Endothelial cell of umbilical vein (primary cell): Measurements from ENCODE around the gene RAMP2. TPM values are rescaled to one million over a fixed set of nuclear protein-coding genes. Genes with fewer than 3 reads are reported as not detected.

Source experiments
- BruUV-seq: library from RNA; stranded (reverse); fragments of 400-500 nt; replicated peaks from 2 replicates; lab custom pipeline; 2021; lab: Mats Ljungman, UMichigan
- CTCF ChIA-PET: fragments of 300-600, 350-600 bp; sonication (Branson Sonifier 250); formaldehyde crosslinking; loops from one replicate; lab custom pipeline; 2021; ENCODE audit warnings: antibody characterized with exemption, inconsistent platforms; lab: Charles Lee
- POLR2A ChIA-PET: fragments of 300-600, 350-600 bp; sonication (Branson Sonifier 250); formaldehyde crosslinking; loops from one replicate; lab custom pipeline; 2021; ENCODE audit warnings: antibody characterized with exemption, inconsistent platforms; lab: Charles Lee
- DNase-seq: peaks from one replicate; pipeline ENCODE4 v3.0.0-alpha.2; 2011; ENCODE audit warnings: low read depth, low spot score
- FAIRE-seq: peaks from 2 replicates; lab custom pipeline; 2011; peaks lifted over from hg19 to GRCh38; lab: Jason Lieb, UNC
- H2AFZ ChIP-seq: 2 replicates; pipeline ENCODE4 v1.6.0; 2012; ENCODE audit warnings: low read depth, low read length, control low read depth, inconsistent platforms
- H3K27ac ChIP-seq: 2 replicates; pipeline ENCODE4 v1.5.1; 2011; ENCODE audit warnings: low read depth, mild to moderate bottlenecking, control low read depth, low read length, moderate library complexity; ENCODE audit not compliant: insufficient read depth
- H3K27me3 ChIP-seq, 2 experiments: 2 replicates each; pipeline versions ENCODE4 v1.6.0 to v1.6.1; 2011; ENCODE audit warnings: low read length in 2 of 2, mixed read lengths in 1 of 2; ENCODE audit not compliant: control insufficient read depth in 2 of 2, insufficient read depth in 2 of 2
- H3K36me3 ChIP-seq, 2 experiments: 2 replicates in 1 of 2; 3 replicates in 1 of 2; pipeline ENCODE4 v1.5.1; 2011; ENCODE audit warnings: low read length in 2 of 2, mild to moderate bottlenecking in 1 of 2, moderate library complexity in 1 of 2; ENCODE audit not compliant: control insufficient read depth in 2 of 2, insufficient read depth in 2 of 2; ENCODE audit errors: extremely low read depth in 1 of 2
- H3K4me1 ChIP-seq: 3 replicates; pipeline ENCODE4 v1.5.1; 2011; ENCODE audit warnings: mild to moderate bottlenecking, low read length; ENCODE audit not compliant: control insufficient read depth, insufficient read depth; ENCODE audit errors: extremely low read depth
- H3K4me2 ChIP-seq: 2 replicates; pipeline ENCODE4 v1.6.1; 2011; ENCODE audit warnings: low read length, control low read depth, mixed read lengths; ENCODE audit not compliant: insufficient read depth
- H3K4me3 ChIP-seq, 3 experiments: fragments of 200-600 bp in 1 of 3; sonication (generic), shearing (Covaris generic) in 1 of 3; replicated peaks in 1 of 3; 2 replicates each; pipeline ENCODE4 v1.5.1; 2011 to 2016; ENCODE audit warnings: control low read depth in 3 of 3, low read length in 3 of 3, mild to moderate bottlenecking in 2 of 3, inconsistent platforms in 1 of 3, low read depth in 1 of 3, moderate library complexity in 1 of 3; ENCODE audit not compliant: insufficient read depth in 1 of 3
- H3K79me2 ChIP-seq: 2 replicates; pipeline ENCODE4 v1.6.0; 2012; ENCODE audit warnings: low read length, inconsistent platforms; ENCODE audit not compliant: control insufficient read depth, insufficient read depth
- H3K9ac ChIP-seq: replicated peaks from 2 replicates; pipeline ENCODE3; 2011; ENCODE audit warnings: low read length, control low read depth; ENCODE audit not compliant: insufficient read depth; ENCODE audit errors: extremely low read depth
- H3K9me1 ChIP-seq: replicated peaks from 3 replicates; pipeline ENCODE4 v1.6.0; 2011; ENCODE audit warnings: mild to moderate bottlenecking, low read length; ENCODE audit not compliant: control insufficient read depth, insufficient read depth; ENCODE audit errors: extremely low read depth
- H3K9me3 ChIP-seq: replicated peaks from 2 replicates; pipeline ENCODE4 v1.5.1; 2012; ENCODE audit warnings: low read length, inconsistent platforms; ENCODE audit not compliant: control insufficient read depth, insufficient read depth
- H4K20me1 ChIP-seq: replicated peaks from 2 replicates; pipeline ENCODE3; 2011; ENCODE audit warnings: mild to moderate bottlenecking, low read length; ENCODE audit not compliant: control insufficient read depth, insufficient read depth; ENCODE audit errors: extremely low read depth
- FOS ChIP-seq: IDR thresholded peaks from 2 replicates; pipeline ENCODE4 v1.6.1; 2011; ENCODE audit warnings: mild to moderate bottlenecking, low read length, moderate library complexity, borderline replicate concordance; ENCODE audit not compliant: insufficient read depth
- GATA2 ChIP-seq: IDR thresholded peaks from 2 replicates; pipeline ENCODE4 v1.7.0; 2011; ENCODE audit warnings: low read depth, mild to moderate bottlenecking, moderate library complexity, mixed read lengths, low read length; ENCODE audit not compliant: insufficient read length, insufficient read depth
- MYC ChIP-seq: IDR thresholded peaks from one replicate; pipeline ENCODE4 v1.6.1; 2011; ENCODE audit warnings: mild to moderate bottlenecking, low read depth, low read length
- POLR2A ChIP-seq: IDR thresholded peaks from 2 replicates; pipeline ENCODE4 v1.6.1; 2012; ENCODE audit warnings: low read depth, mild to moderate bottlenecking, control low read depth, low read length
- POLR2AphosphoS5 ChIP-seq: IDR thresholded peaks from 2 replicates; pipeline ENCODE4 v1.6.1; 2012; ENCODE audit warnings: low read depth, mild to moderate bottlenecking, control low read depth, low read length, moderate library complexity; ENCODE audit not compliant: insufficient read depth
- dilution Hi-C: fragments of 300-500 bp; cut with MboI; formaldehyde crosslinking; loops from one replicate; pipeline ENCODE4 v1.15.0; 2019; ENCODE audit warnings: low sequenced_read_pairs; ENCODE audit not compliant: extremely low pct_ligation_motif_present
- intact Hi-C: fragments of 100-400 bp; cut with micrococcal nuclease; formaldehyde crosslinking; loops from one replicate; pipeline ENCODE4 v1.10.0; 2022
- polyA plus RNA-seq, 4 experiments: library from polyadenylated mRNA; depleted of rRNA in 3 of 4; stranded (reverse) in 3 of 4; unstranded in 1 of 4; fragments of >200 nt; gene quantifications; 2 replicates each; pipeline versions ENCODE4 v1.2.1 to v1.2.3, GENCODE V29; 2011 to 2012; ENCODE audit warnings: missing spikeins in 1 of 4
- total RNA-seq: library from RNA; stranded (reverse); gene quantifications from 2 replicates; pipeline ENCODE4 v1.2.3, GENCODE V29; 2021
- TF ChIP-seq, protein P1 (sequence below): IDR thresholded peaks from 2 replicates; pipeline ENCODE4 v1.6.1; 2011; ENCODE audit not compliant: insufficient read depth, insufficient read length

The RAMP2 gene
- total and polyA plus RNA-seq, 2 donors (not counting 3 experiments of a cell fraction or from before 2014, with no cell fraction given): 106 to 192 TPM

DNA sequence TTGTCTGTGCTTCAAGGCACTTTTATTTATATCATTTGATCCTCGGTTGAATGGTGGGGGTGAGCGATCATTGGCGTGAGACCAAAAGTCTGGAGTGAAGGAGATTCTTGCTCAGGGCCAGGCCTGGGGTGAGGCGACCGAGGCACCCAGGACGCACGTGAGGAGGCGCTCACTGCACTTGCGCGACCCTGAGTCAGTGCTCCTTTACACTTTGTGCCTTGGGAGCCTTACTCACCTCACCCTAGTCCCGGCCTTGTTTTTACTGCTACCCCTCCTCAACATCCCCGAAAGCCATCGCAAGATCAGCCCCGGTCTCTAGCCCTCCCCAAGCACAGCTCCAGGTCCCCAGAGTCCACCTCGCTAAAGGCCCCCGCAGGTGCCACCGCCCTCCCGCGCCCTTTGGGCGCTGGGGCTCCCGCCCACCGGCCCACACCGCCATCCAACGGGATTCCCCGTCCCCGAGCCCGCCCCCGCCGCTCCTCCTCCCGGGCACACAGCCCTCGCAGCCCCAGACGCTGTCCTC is 16.7 kb upstream of the RAMP2 start:
- Histone ChIP-seq H3K9me3 (no peaks in the 10 kb centered on the region), H3K9me1 (no peaks in the 10 kb centered on the region), H3K9ac (peak overlapping the region; percentile 76), H3K4me2 (peak overlapping the region; percentile 57), H3K4me3 (peak overlapping the region; percentile 43 to 72 (median 53)), H3K27me3 (no peaks in the 10 kb centered on the region), H3K79me2 (peaks cover 3% of the 10 kb centered on the region), H3K27ac (peak overlapping the region; percentile 65), H4K20me1 (no peaks in the 10 kb centered on the region), H3K4me1 (peaks cover 10% of the 10 kb centered on the region), H3K36me3 (no peaks in the 10 kb centered on the region), H2AFZ (peak overlapping the region; percentile 81)
- intact Hi-C loops: loop anchor here (1.0 to 5.0 kb wide), 3 partner anchors 19 to 78 kb away; partner anchors contain the start of genes BECN1, CNTD1 and COA3
- dilution Hi-C loops: no loop called here
- TF ChIP-seq FOS (no peak), POLR2A (peak; percentile 62), GATA2 (no peak), MYC (no peak)
- TF ChIP-seq, protein P1, sequence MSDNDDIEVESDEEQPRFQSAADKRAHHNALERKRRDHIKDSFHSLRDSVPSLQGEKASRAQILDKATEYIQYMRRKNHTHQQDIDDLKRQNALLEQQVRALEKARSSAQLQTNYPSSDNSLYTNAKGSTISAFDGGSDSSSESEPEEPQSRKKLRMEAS: peak; percentile 28
- FAIRE-seq (no peak), DNase-seq (no peak)
- BruUV-seq: TSS peak; percentile 50
- POLR2A ChIA-PET: no interaction called here
- CTCF ChIA-PET: interaction anchor here (1.0 to 4.2 kb wide), 3 partner anchors 19 to 39 kb away, joined by 3 to 30 read pairs (median 3); partner anchors contain the start of gene VPS25

DNA sequence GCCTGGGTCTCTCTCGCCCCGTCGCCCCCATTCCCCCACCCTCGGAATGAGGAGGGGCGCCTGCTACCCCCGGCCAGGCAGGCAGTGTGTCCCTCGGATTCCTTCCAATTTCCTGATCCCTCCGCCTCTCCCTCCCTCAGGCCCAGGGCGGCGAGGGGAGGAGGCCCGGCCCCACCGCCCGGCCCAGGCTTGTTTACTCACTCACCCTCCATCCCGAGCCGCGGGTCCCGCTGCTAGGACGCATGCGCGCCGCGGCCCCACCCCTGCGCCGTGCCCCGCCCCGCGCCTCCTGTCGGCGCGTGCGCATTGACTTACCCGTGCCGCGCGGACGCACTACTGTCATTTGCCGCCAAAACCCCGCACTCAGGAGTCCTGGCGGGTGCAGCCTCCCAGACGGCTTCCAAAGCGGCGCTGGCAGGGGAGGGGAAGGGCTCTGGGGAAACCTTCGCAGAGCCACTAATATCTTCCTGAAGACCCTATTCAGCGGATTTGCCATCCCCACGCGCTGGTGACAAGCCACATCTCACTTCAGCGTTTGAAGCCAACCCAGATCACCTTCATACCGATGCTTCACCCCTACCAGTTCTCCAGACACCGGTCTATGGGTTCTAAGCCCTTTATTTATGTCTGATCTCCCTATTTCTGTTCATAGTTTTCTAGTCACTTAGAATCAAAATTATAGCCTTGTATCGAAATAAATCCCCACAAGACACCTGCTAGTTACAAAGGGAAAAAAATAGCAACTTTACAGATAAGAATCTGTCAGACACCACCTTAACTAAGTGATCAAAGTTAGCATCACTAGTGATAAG is 16.0 kb upstream of the RAMP2 start, which contains the start of gene EZH1:
TSS of gene EZH1 (minus strand) at position 235 of the 812 bp plus-strand sequence. CDS start 16,099 bp downstream, outside the sequence.
- dilution Hi-C loops: no loop called here
- peak; percentile 96 for DNase-seq
- intact Hi-C loops: loop anchor here (1.0 to 5.0 kb wide), 3 partner anchors 18 to 77 kb away; partner anchors contain the start of genes BECN1, CNTD1 and COA3
- Histone ChIP-seq H3K79me2 (peaks cover 3% of the 10 kb centered on the region), H3K4me1 (peaks cover 10% of the 10 kb centered on the region), H3K4me2 (peak within 1 kb of the TSS; percentile 57), H3K27ac (peak within 1 kb of the TSS; percentile 65), H3K9me3 (no peaks in the 10 kb centered on the region), H3K27me3 (no peaks in the 10 kb centered on the region), H3K9me1 (no peaks in the 10 kb centered on the region), H3K4me3 (peak within 1 kb of the TSS; percentile 43 to 72 (median 53)), H3K36me3 (no peaks in the 10 kb centered on the region), H3K9ac (peak within 1 kb of the TSS; percentile 76), H4K20me1 (no peaks in the 10 kb centered on the region), H2AFZ (peak within 1 kb of the TSS; percentile 97)
- no TSS peak for BruUV-seq
- peak; percentile 90 for FAIRE-seq
- POLR2A ChIA-PET: no interaction called here
- TF ChIP-seq, protein P1: peak; percentile 71
- TF ChIP-seq POLR2A: peak; percentile 58
- no peak for TF ChIP-seq MYC
- TF ChIP-seq POLR2AphosphoS5: peak; percentile 52
- CTCF ChIA-PET: interaction anchor here (4.2 kb wide), 1 partner anchor 18 kb away, joined by 30 read pairs; no protein-coding TSS in a partner anchor
